ENCODE data around the gene ARVCF. TPM values are rescaled to one million over a fixed set of nuclear protein-coding genes. Genes with fewer than 3 reads are reported as not detected.

Gene ARVCF
- polyA plus RNA-seq, 1 experiment, result 5.6 TPM

GRCh38 chr22:20053407-20054033 lies 36.9 kb upstream of the ARVCF start:
- Histone ChIP-seq H3K27ac (ENCODE audit: low read depth, low read length) (no peak overlapping the region), H3K9me3 (ENCODE audit: control insufficient read depth, insufficient read depth, low read length) (no peaks in the 10 kb centered on the region), H3K4me3 (ENCODE audit: low read depth, low read length) (no peak overlapping the region), H3K27me3 (ENCODE audit: control insufficient read depth, insufficient read depth, low read length) (no peaks in the 10 kb centered on the region)
- ChIA-PET CTCF (no interaction called here), POLR2A (interaction anchor here (0.5 kb wide), 1 partner anchor 9 kb away, joined by 3 read pairs; no protein-coding TSS in a partner anchor)
- no peak for TF ChIP-seq CTCF (IDR thresholded peaks at IDR 0.05; ENCODE audit: low read depth, low read length)
- DNase-seq (ENCODE audit: low read depth, low spot score), result no peak

GRCh38 chr22:20052309-20053259 lies 36.0 kb upstream of the ARVCF start:
- H3K4me3 ChIP-seq (ENCODE audit: low read depth, low read length), result no peak overlapping the region
- TF ChIP-seq CTCF (IDR thresholded peaks at IDR 0.05; ENCODE audit: low read depth, low read length), result no peak
- H3K27me3 ChIP-seq (ENCODE audit: control insufficient read depth, insufficient read depth, low read length), result no peaks in the 10 kb centered on the region
- ChIA-PET POLR2A (no interaction called here), CTCF (no interaction called here)
- no peak for DNase-seq (ENCODE audit: low read depth, low spot score)
- H3K9me3 ChIP-seq (ENCODE audit: control insufficient read depth, insufficient read depth, low read length), result peaks cover 6% of the 10 kb centered on the region
- H3K27ac ChIP-seq (ENCODE audit: low read depth, low read length), result no peak overlapping the region

- DNase-seq (ENCODE audit: low read depth, low spot score), result no peak
- H3K9me3 ChIP-seq (ENCODE audit: control insufficient read depth, insufficient read depth, low read length), result peaks cover 10% of the 10 kb centered on the region
- no peaks in the 10 kb centered on the region for H3K27me3 ChIP-seq (ENCODE audit: control insufficient read depth, insufficient read depth, low read length)
- CTCF ChIA-PET, result no interaction called here
- H3K4me3 ChIP-seq (ENCODE audit: low read depth, low read length), result no peak overlapping the region
- TF ChIP-seq CTCF (IDR thresholded peaks at IDR 0.05; ENCODE audit: low read depth, low read length), result no peak
- no peak overlapping the region for H3K27ac ChIP-seq (ENCODE audit: low read depth, low read length)
- POLR2A ChIA-PET, result no interaction called here
Observed at GRCh38 chr22:20051927-20052308, 35.3 kb upstream of the ARVCF start.

- CTCF ChIA-PET, result no interaction called here
- Histone ChIP-seq H3K4me3 (ENCODE audit: low read depth, low read length) (no peak overlapping the region), H3K27ac (ENCODE audit: low read depth, low read length) (no peak overlapping the region), H3K9me3 (ENCODE audit: control insufficient read depth, insufficient read depth, low read length) (peaks cover 10% of the 10 kb centered on the region), H3K27me3 (ENCODE audit: control insufficient read depth, insufficient read depth, low read length) (no peaks in the 10 kb centered on the region)
- no peak for DNase-seq (ENCODE audit: low read depth, low spot score)
- POLR2A ChIA-PET, result no interaction called here
- TF ChIP-seq CTCF (IDR thresholded peaks at IDR 0.05; ENCODE audit: low read depth, low read length), result no peak
Observed at GRCh38 chr22:20046730-20047129, 30.1 kb upstream of the ARVCF start.

All from AG04450 (cell line).